Astrocyte of the hippocampus (primary cell): Measurements from ENCODE around the gene AVEN.
"Not testable (repeated sequence)": the region's sequence is repeated elsewhere in the genome, so short reads cannot be mapped to it uniquely, and the experiment has no call there.

Experiments used
- DNase-seq: peaks from one replicate; pipeline ENCODE4 v3.0.0; 2011; ENCODE audit warnings: low read depth, low spot score

The AVEN gene

GRCh38 chr15:33852094-33852493 lies 186.9 kb downstream of the AVEN start:
- peak; percentile 18 for DNase-seq

- DNase-seq, result no peak
Observed at GRCh38 chr15:33851079-33851478, 187.9 kb downstream of the AVEN start.

GRCh38 chr15:33848011-33848410 lies 191.0 kb downstream of the AVEN start:
- no peak for DNase-seq

- DNase-seq, result no peak
Observed at GRCh38 chr15:33846862-33847261, 192.1 kb downstream of the AVEN start.

- DNase-seq, result no peak
Observed at GRCh38 chr15:33846142-33846541, 192.9 kb downstream of the AVEN start.

GRCh38 chr15:33844597-33844996 lies 194.4 kb downstream of the AVEN start:
- DNase-seq, result no peak

GRCh38 chr15:33844186-33844585 lies 194.8 kb downstream of the AVEN start:
- no peak for DNase-seq

GRCh38 chr15:33840615-33841014 lies 198.4 kb downstream of the AVEN start:
- no peak for DNase-seq

- DNase-seq, result no peak
Observed at GRCh38 chr15:33839540-33839939, 199.5 kb downstream of the AVEN start.

GRCh38 chr15:33837294-33837693 lies 201.7 kb downstream of the AVEN start:
- DNase-seq, result no peak

- no peak for DNase-seq
Observed at GRCh38 chr15:33834892-33835743, 203.9 kb downstream of the AVEN start.

GRCh38 chr15:33831646-33832045 lies 207.4 kb downstream of the AVEN start:
- no peak for DNase-seq

GRCh38 chr15:33830351-33830750 lies 208.7 kb downstream of the AVEN start:
- no peak for DNase-seq

- DNase-seq, result peak; percentile 41
Observed at GRCh38 chr15:33826201-33826600, 212.8 kb downstream of the AVEN start.

GRCh38 chr15:33825453-33825852 lies 213.6 kb downstream of the AVEN start:
- DNase-seq, result no peak

GRCh38 chr15:33823119-33823518 lies 215.9 kb downstream of the AVEN start:
- no peak for DNase-seq

- DNase-seq, result no peak
Observed at GRCh38 chr15:33822479-33822878, 216.5 kb downstream of the AVEN start.

GRCh38 chr15:33819499-33819898 lies 219.5 kb downstream of the AVEN start:
- not testable (repeated sequence) for DNase-seq
